ENCODE measurements around the gene GTF2IRD1.

The GTF2IRD1 gene

GRCh38 chr7:74479066-74479781, 25.5 kb downstream of the GTF2IRD1 start:
- no peak overlapping the region for H3K4me3 ChIP-seq (ENCODE audit: low read length)
- peak; percentile 19 for DNase-seq (ENCODE audit: low read depth)
- no peak for TF ChIP-seq CTCF (IDR thresholded peaks at IDR 0.05; ENCODE audit: insufficient read depth, low read depth, low read length, missing control alignments)

- no peak overlapping the region for H3K4me3 ChIP-seq (ENCODE audit: low read length)
- TF ChIP-seq CTCF (IDR thresholded peaks at IDR 0.05; ENCODE audit: insufficient read depth, low read depth, low read length, missing control alignments), result no peak
- DNase-seq (ENCODE audit: low read depth), result peak; percentile 81
These were observed 26.5 kb downstream of the GTF2IRD1 start for GRCh38 chr7:74479961-74480829.

- peak; percentile 54 for DNase-seq (ENCODE audit: low read depth)
- no peak for TF ChIP-seq CTCF (IDR thresholded peaks at IDR 0.05; ENCODE audit: insufficient read depth, low read depth, low read length, missing control alignments)
- no peak overlapping the region for H3K4me3 ChIP-seq (ENCODE audit: low read length)
These were observed 27.2 kb downstream of the GTF2IRD1 start for GRCh38 chr7:74480861-74481417.

- DNase-seq (ENCODE audit: low read depth), result no peak
- TF ChIP-seq CTCF (IDR thresholded peaks at IDR 0.05; ENCODE audit: insufficient read depth, low read depth, low read length, missing control alignments), result no peak
- H3K4me3 ChIP-seq (ENCODE audit: low read length), result no peak overlapping the region
These were observed 27.9 kb downstream of the GTF2IRD1 start for GRCh38 chr7:74481458-74482196.

- no peak for TF ChIP-seq CTCF (IDR thresholded peaks at IDR 0.05; ENCODE audit: insufficient read depth, low read depth, low read length, missing control alignments)
- H3K4me3 ChIP-seq (ENCODE audit: low read length), result no peak overlapping the region
- DNase-seq (ENCODE audit: low read depth), result no peak
These were observed 28.4 kb downstream of the GTF2IRD1 start for GRCh38 chr7:74482197-74482467.

- DNase-seq (ENCODE audit: low read depth), result peak; percentile 84
- H3K4me3 ChIP-seq (ENCODE audit: low read length), result no peak overlapping the region
- TF ChIP-seq CTCF (IDR thresholded peaks at IDR 0.05; ENCODE audit: insufficient read depth, low read depth, low read length, missing control alignments), result peak; percentile 2
These were observed 29.1 kb downstream of the GTF2IRD1 start for GRCh38 chr7:74482629-74483401.

Measured in epithelial cell of esophagus (primary cell).